Panc1 (cell line): Measurements from ENCODE around the gene NR6A1.

Experiments used
- CTCF ChIP-seq: fragments of 450-650 bp; IDR thresholded peaks from 2 replicates; pipeline ENCODE4 v1.5.1; 2017; ENCODE audit warnings: mild to moderate bottlenecking
- POLR2AphosphoS5 ChIP-seq: IDR thresholded peaks from 2 replicates; pipeline ENCODE4 v1.6.1; 2012; ENCODE audit warnings: mild to moderate bottlenecking, low read depth, low read length, moderate library complexity
- REST ChIP-seq, 2 experiments: IDR thresholded peaks; 2 replicates each; pipeline ENCODE4 v1.6.1; 2011 to 2012; ENCODE audit warnings: low read depth in 2 of 2, control low read depth in 1 of 2, low read length in 1 of 2, mild to moderate bottlenecking in 1 of 2, moderate library complexity in 1 of 2; ENCODE audit not compliant: insufficient read depth in 1 of 2

- no peak for TF ChIP-seq CTCF
- no peak for TF ChIP-seq POLR2AphosphoS5
- TF ChIP-seq REST (IDR thresholded peaks at IDR 0.05; ENCODE audit: insufficient read depth in 1 of 2, low read depth in 2 of 2, low read length in 1 of 2), result no peak
Measured at GRCh38 chr9:124623966-124624734, 147.0 kb downstream of the NR6A1 start.
